ENCODE measurements around the gene C4orf50. TPM values are rescaled to one million over a fixed set of nuclear protein-coding genes. Genes with fewer than 3 reads are reported as not detected.

C4orf50 gene
- total RNA-seq, 1 donor from 2014 or later = 0.12 TPM

GRCh38 chr4:5959211-5959982 is 58.8 kb downstream of the C4orf50 start:
- DNase-seq = peak; percentile 49
- intact Hi-C loops (cut with DNase I) = no loop called here
- no peak for ATAC-seq
- no peak overlapping the region for H3K27ac ChIP-seq
- H3K36me3 ChIP-seq = no peaks in the 10 kb centered on the region
- no peak overlapping the region for H3K4me3 ChIP-seq
- TF ChIP-seq CTCF (IDR thresholded peaks at IDR 0.05) = no peak
- no peaks in the 10 kb centered on the region for H3K9me3 ChIP-seq
- H3K4me1 ChIP-seq = peaks cover 8% of the 10 kb centered on the region
- peaks cover 4% of the 10 kb centered on the region for H3K27me3 ChIP-seq

- no peak overlapping the region for H3K4me3 ChIP-seq
- peaks cover 8% of the 10 kb centered on the region for H3K4me1 ChIP-seq
- H3K27me3 ChIP-seq = peaks cover 2% of the 10 kb centered on the region
- DNase-seq = peak; percentile 38
- no peak overlapping the region for H3K27ac ChIP-seq
- H3K9me3 ChIP-seq = no peaks in the 10 kb centered on the region
- intact Hi-C loops (cut with DNase I) = no loop called here
- no peak for ATAC-seq
- H3K36me3 ChIP-seq = no peaks in the 10 kb centered on the region
- no peak for TF ChIP-seq CTCF (IDR thresholded peaks at IDR 0.05)
These were observed 60.0 kb downstream of the C4orf50 start for GRCh38 chr4:5958199-5958735.

GRCh38 chr4:5957076-5957475 is 61.2 kb downstream of the C4orf50 start:
- ATAC-seq = no peak
- no peaks in the 10 kb centered on the region for H3K27me3 ChIP-seq
- DNase-seq = peak; percentile 51
- H3K9me3 ChIP-seq = no peaks in the 10 kb centered on the region
- no peak for TF ChIP-seq CTCF (IDR thresholded peaks at IDR 0.05)
- H3K4me1 ChIP-seq = peaks cover 8% of the 10 kb centered on the region
- no peaks in the 10 kb centered on the region for H3K36me3 ChIP-seq
- no peak overlapping the region for H3K4me3 ChIP-seq
- intact Hi-C loops (cut with DNase I) = no loop called here
- H3K27ac ChIP-seq = no peak overlapping the region

- Histone ChIP-seq H3K4me1 (peaks cover 8% of the 10 kb centered on the region), H3K36me3 (no peaks in the 10 kb centered on the region), H3K27ac (no peak overlapping the region), H3K9me3 (no peaks in the 10 kb centered on the region), H3K27me3 (no peaks in the 10 kb centered on the region), H3K4me3 (no peak overlapping the region)
- DNase-seq (peak; percentile 66), ATAC-seq (peak; percentile 59)
- intact Hi-C loops (cut with DNase I) = no loop called here
- TF ChIP-seq CTCF (IDR thresholded peaks at IDR 0.05) = no peak
These were observed 61.8 kb downstream of the C4orf50 start for GRCh38 chr4:5956285-5957021.

- DNase-seq (no peak), ATAC-seq (no peak)
- no peak for TF ChIP-seq CTCF (IDR thresholded peaks at IDR 0.05)
- intact Hi-C loops (cut with DNase I) = no loop called here
- Histone ChIP-seq H3K27me3 (no peaks in the 10 kb centered on the region), H3K27ac (no peak overlapping the region), H3K4me3 (no peak overlapping the region), H3K36me3 (no peaks in the 10 kb centered on the region), H3K9me3 (no peaks in the 10 kb centered on the region), H3K4me1 (peaks cover 8% of the 10 kb centered on the region)
These were observed 62.4 kb downstream of the C4orf50 start for GRCh38 chr4:5955856-5956255.

Data from upper lobe of right lung (tissue), 1 donor.